GM23338 (cell line): ENCODE data around the gene CYP26B1.

ENCODE experiments used
- CREB1 ChIP-seq: fragments of 250-450 bp; sonication (Bioruptor Pico); IDR thresholded peaks from 2 replicates; pipeline ENCODE4 v1.5.0; 2020; ENCODE audit warnings: low read depth, mild to moderate bottlenecking, moderate library complexity
- CTCF ChIP-seq, 2 experiments: fragments of 200-600 bp in 1 of 2; sonication (generic) in 1 of 2; conservative IDR thresholded peaks; 2 replicates each; pipeline versions ENCODE4 v1.5.1 to v1.6.1; 2016 to 2017; ENCODE audit warnings: antibody characterized with exemption in 2 of 2, low read depth in 2 of 2, mild to moderate bottlenecking in 2 of 2, moderate library complexity in 1 of 2
- ETS1 ChIP-seq: IDR thresholded peaks from 2 replicates; pipeline ENCODE4 v1.6.1; 2016; ENCODE audit warnings: antibody characterized with exemption
- POLR2AphosphoS5 ChIP-seq: IDR thresholded peaks from 2 replicates; pipeline ENCODE4 v1.6.1; 2016; ENCODE audit warnings: antibody characterized with exemption, low read depth
- REST ChIP-seq: IDR thresholded peaks from one replicate; pipeline ENCODE4 v1.6.1; 2018; ENCODE audit warnings: antibody characterized with exemption; ENCODE audit not compliant: unreplicated experiment
- ZNF462 ChIP-seq: fragments of 250-450 bp; sonication (Bioruptor Pico); IDR thresholded peaks from 2 replicates; pipeline ENCODE4 v1.5.0; 2020; ENCODE audit warnings: mild to moderate bottlenecking, moderate library complexity

- TF ChIP-seq REST (no peak), CTCF (conservative IDR thresholded peaks at IDR 0.05; ENCODE audit: low read depth in 2 of 2) (no peak), CREB1 (no peak), ZNF462 (CRISPR knock-in tag) (no peak), ETS1 (no peak), POLR2AphosphoS5 (no peak)
Measured at GRCh38 chr2:72185206-72185605, 37.5 kb upstream of the CYP26B1 start.
